GM19099 (cell line): ENCODE measurements around the gene B4GALNT4.

ENCODE experiments used
- POLR2A ChIP-seq: IDR thresholded peaks from 3 replicates; pipeline ENCODE4 v1.6.1; 2011; ENCODE audit warnings: low read depth; ENCODE audit not compliant: insufficient read length; ENCODE audit errors: extremely low read depth

B4GALNT4 gene

DNA sequence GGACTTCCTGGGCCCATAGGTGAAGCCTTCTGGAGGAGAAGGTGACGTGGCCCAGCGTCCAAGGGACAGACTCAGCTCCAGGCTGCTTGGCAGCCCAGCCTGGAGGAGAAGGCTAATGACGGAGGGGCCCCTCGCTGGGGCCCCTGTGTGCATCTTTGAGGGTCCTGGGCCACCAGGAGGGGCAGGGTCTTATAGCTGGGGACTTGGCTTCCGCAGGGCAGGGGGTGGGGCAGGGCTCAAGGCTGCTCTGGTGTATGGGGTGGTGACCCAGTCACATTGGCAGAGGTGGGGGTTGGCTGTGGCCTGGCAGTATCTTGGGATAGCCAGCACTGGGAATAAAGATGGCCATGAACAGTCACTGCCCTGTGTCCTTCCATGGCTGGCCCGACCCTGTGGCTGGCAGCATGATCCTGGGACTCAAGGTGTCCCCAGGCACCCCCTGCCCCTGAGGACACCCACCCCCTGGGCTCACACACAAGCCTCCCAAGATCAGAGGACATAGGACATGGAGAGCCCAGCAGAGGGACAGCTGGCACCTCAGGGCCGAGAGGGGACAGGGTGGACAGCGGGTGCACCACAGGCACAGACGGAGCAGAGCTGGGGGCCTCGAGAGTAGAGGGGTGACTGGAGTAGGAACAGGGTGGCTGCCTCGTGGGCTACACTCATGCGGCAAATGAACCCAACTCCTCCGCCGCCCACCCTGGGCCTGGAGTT lies 35.4 kb downstream of the B4GALNT4 start:
- no peak for TF ChIP-seq POLR2A

- TF ChIP-seq POLR2A = no peak
These were observed 36.1 kb downstream of the B4GALNT4 start for GRCh38 chr11:405323-405953.

DNA sequence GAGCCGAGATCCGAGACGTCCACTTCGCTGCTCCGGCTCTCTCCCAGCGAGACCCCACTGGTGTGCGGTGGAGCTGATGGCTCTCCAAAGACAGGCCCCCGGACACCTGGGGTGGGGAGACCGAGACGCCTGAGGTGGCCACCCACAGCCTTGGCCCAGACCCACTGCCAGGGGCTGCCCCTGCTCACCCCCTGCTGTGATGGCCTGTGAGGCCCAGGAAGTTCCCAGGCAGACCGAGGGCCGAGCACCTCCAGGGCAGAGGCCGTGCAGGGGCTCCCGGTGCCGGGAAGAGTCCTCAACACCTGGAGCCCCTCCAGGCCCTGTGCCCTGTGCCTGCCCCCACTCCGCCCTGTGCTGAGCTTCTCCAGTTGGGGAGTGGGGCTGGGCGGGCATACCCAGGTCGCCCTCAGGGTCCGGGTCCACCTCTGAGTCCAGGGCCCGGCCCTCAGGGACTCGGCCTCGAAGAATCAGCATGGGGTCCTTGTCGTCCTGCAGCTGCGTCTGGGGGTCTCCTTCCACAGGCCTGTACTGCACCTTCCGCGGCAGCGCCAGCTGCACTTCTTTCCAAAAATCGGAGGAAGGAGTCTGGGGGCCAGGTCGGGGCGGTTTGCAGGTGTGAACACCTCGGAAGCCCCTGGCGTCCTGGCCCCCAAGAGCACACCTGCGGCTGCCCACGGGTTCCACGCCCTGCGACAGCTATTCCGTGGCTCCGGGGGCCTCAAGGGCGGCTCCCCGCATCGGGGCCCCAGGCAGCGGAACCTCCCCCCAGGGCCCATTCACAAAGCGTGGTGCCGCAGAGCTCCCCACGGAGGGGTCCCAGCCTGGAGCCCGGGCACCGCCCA lies 36.9 kb downstream of the B4GALNT4 start:
- no peak for TF ChIP-seq POLR2A

- TF ChIP-seq POLR2A = peak; percentile 42
These were observed 37.7 kb downstream of the B4GALNT4 start for GRCh38 chr11:406796-407650.

- TF ChIP-seq POLR2A = no peak
These were observed 38.4 kb downstream of the B4GALNT4 start for GRCh38 chr11:407651-408123.

DNA sequence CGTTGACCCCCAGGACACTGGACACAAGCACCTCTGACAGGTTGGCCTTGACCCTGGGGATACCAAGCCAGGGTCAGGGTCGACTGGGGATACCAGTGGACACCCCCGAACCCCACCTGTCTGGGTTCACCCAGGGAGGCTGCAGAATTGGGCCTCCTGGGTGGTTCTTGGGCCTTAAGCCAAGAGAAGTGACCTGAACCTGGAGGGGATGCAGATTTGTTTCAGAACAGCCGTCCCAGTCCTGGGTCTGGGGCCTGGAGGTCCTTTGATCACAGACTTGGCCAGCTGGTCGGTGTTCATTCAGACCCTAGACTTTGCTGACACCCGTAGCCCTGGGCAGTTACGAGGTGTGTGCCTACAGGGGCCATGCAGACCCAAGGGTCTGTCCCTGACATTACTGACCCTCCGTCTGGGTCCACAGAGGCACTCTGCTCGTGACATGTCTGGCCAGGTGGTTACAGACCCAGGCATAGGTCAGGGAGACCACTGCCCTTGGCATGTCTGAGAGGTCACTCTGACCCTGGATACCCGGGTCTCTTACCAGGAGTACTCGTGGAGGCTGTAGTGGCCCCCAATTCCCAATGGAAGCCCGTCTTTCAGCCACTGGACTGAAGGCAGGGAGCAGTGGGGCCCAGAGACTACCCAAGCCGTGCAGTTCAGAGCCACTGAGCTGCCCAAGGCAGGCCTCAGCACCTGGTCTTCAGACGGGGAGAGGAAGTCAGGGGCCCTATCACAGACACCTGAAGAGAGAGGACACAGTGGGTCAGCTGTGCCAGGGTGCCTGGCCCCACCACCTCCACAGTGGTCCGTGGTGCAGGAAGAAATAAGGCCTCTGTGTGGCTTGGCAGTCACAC lies 39.1 kb downstream of the B4GALNT4 start:
- TF ChIP-seq POLR2A = no peak

- no peak for TF ChIP-seq POLR2A
These were observed 39.8 kb downstream of the B4GALNT4 start for GRCh38 chr11:409008-409599.

GRCh38 chr11:409600-410483 lies 40.5 kb downstream of the B4GALNT4 start:
- no peak for TF ChIP-seq POLR2A

GRCh38 chr11:412641-413119 lies 43.4 kb downstream of the B4GALNT4 start:
- no peak for TF ChIP-seq POLR2A

DNA sequence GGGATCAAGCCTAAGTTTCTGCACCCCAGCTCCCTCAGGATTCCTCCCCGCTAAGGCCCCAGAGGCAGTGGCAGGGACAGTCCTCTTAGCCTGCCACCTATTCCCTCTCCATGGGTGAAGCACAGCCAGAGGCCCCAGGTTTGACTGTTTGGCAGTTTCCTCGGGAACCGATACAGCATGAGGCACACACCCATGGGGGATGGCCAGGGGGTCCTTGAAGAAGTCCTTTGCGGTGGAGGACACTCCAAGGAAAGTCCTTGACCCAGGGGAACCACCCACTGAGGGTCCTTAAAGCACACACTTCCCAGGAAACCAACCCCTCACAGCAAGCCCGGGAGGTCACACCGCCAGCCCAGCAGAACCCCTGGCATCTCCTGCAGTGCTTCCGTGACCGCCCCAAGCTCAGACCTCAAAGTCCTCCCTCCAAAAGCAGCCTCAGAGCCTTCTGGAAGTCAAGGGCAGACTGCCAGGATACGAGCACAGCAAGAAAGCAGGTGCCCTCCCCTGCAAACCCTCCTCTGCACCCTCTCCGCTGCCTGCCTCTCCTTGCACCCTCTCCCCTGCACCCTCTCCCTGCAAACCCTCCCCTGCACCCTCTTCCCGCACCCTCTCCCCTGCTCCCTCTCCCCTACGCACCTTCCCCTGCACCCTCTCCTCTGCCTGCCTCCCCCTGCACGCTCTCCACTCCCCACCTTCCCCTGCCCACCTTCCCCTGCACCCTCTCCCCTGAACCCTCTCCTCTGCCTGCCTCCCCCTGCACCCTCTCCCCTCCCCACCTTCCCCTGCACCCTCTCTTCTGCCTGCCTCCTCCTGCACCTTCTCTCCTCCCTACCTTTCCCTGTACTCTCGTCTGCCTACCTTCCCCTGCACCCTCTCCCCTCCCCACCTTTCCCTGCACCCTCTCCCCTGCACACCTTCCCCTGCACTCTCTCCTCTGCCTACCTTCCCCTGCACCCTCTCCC lies 44.1 kb downstream of the B4GALNT4 start:
- TF ChIP-seq POLR2A = no peak

- no peak for TF ChIP-seq POLR2A
These were observed 45.1 kb downstream of the B4GALNT4 start for GRCh38 chr11:414318-414857.
